Fibroblast of pulmonary artery (primary cell): Measurements from ENCODE around the gene ADAMTSL2.

Experiments
- DNase-seq: peaks from one replicate; pipeline ENCODE4 v3.0.0-alpha.2; 2010; ENCODE audit warnings: low read depth
- H3K4me3 ChIP-seq: replicated peaks from 2 replicates; pipeline ENCODE4 v1.5.1; 2011; ENCODE audit warnings: low read depth, mild to moderate bottlenecking, control low read depth, low read length, moderate library complexity
- CTCF ChIP-seq: IDR thresholded peaks from 2 replicates; pipeline ENCODE4 v1.5.1; 2011; ENCODE audit warnings: mild to moderate bottlenecking, control low read depth, low read length, inconsistent platforms; ENCODE audit errors: missing control alignments

ADAMTSL2 gene

DNA sequence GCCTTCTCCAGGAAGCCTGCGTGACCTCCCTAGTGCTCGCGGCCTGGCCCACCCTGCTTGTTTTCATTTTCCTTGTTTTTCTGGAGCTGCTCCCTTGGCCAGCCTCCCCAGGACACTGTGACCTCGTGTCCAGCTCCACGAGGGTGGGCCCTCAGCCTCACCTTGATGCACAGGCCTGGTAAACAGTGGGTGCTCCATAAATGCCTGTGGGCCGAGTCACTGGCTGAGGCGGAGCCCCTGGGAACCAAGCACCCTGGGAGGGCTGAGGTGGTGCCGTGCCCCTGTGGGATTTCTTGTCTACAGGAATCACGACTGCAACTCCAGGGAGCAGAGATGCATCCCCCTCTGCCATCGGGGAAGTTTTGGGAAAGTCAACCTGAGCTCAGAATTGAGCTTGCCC is 57.5 kb downstream of the ADAMTSL2 start:
- no peak for TF ChIP-seq CTCF
- no peak for DNase-seq
- H3K4me3 ChIP-seq = no peak overlapping the region

- peak; percentile 29 for DNase-seq
Measured at GRCh38 chr9:133592731-133593409, 58.4 kb downstream of the ADAMTSL2 start.

DNA sequence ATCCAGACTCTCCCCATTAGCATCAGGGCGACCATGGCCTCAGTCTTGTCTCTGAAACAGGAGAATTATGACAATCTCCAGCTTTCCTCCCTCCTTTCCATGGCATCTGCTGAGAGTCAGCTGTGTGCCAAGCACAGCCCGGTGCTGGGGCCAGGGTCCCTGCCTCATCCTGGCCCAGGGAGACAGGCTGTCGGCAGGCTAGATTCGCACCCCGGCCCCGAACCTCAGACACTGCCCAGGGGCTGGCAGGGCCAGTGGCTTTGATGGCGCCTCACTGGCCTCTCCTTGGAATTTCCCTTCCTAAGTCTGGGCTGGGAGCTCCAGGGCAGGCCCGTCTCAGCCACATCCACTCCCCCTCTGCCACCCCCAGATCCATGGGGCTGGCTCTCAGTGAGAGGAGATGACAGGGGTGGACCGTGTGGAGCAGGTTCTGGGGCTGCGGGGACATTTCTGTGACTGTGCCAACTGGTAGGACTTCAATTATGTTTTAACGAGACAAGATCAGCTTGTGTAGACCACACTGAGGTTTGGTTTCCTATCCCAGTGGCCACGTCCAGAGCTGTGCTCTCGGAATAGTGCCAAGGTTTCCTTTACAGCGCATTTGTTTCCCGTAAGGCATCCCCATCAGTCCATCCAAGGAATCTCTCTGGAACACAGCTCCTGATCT is 59.2 kb downstream of the ADAMTSL2 start:
- TF ChIP-seq CTCF = no peak
- no peak overlapping the region for H3K4me3 ChIP-seq
- DNase-seq = no peak

More at GRCh38 chr9:133592731-133593409, 58.4 kb downstream of the ADAMTSL2 start:
- H3K4me3 ChIP-seq = no peak overlapping the region
- peak; percentile 36 for TF ChIP-seq CTCF

- no peak overlapping the region for H3K4me3 ChIP-seq
- no peak for DNase-seq
- no peak for TF ChIP-seq CTCF
Measured at GRCh38 chr9:133594310-133594709, 59.8 kb downstream of the ADAMTSL2 start.

DNA sequence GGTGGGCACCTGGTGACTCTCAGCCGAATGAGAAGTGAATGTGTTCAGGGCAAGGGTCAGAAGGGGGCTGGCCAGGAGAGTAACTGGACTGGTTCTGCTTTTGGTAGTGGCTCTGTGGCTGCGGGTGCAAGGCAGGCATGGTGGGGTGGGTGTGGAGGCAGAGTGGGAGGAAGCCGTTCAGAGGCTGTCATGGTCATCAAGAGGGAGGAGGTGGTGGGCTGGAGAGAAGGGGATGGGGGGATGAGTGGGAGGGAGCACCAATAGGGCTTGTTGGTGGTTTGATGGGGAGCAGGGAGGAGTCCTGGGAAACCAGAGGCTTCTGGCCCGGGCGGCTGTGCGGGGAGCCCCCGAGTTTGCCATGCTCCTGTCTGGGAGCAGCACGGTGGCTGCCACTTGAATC is 61.4 kb downstream of the ADAMTSL2 start:
- no peak for DNase-seq
- H3K4me3 ChIP-seq = no peak overlapping the region
- TF ChIP-seq CTCF = no peak

DNA sequence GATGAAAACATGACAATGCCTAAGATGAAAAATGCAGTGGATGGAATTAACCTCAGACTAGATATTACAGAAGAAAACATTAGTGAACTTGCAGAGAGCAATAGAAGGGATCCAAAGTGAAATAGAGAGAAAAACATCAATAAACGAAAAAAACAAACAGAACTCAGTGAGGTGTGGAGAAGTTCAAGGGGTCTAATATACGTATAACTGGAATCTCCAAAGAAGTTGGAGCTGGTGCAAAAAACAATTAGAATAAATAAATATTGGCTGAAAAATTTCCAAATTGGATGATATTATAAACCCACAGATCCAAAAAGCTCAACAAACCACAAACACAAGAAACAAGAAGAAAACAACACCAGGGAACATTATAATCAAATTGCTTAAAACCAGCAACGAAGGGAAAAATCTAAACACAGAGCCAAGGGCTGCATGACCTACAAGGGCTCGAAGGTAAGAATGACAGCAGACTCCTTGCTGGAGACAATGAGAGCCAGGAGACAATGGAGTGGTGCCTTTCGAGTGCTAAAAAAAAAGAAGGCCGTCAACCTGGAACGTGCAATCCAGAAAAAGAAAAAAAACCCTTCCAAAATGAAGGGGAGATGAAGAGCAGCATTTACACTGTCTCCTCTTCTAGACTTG is 62.9 kb downstream of the ADAMTSL2 start:
- TF ChIP-seq CTCF = no peak
- no peak overlapping the region for H3K4me3 ChIP-seq
- DNase-seq = peak; percentile 31
